ENCODE data around the gene GP5. TPM values are rescaled to one million over a fixed set of nuclear protein-coding genes. Genes with fewer than 3 reads are reported as not detected.

The GP5 gene
- total RNA-seq, 1 experiment from 2014 or later, result 0.05 TPM

- no TSS peak for BruUV-seq (replicated peaks)
- ChIA-PET CTCF (no interaction called here), POLR2A (no interaction called here)
- DNase-seq (ENCODE audit: low read depth, low spot score), result no peak
- intact Hi-C loops (cut with micrococcal nuclease; ENCODE audit: unreplicated experiment) (no loop called here), in situ Hi-C loops (cut with HindIII; ENCODE audit: low pct_unique_long_range_greater_than_20kb, low sequenced_read_pairs) (no loop called here)
- ATAC-seq, result no peak
- H3K27me3 ChIP-seq (ENCODE audit: control insufficient read depth, insufficient read depth, low read length), result no peaks in the 10 kb centered on the region
- 0 out of 2 replicates have a peak, but pooled peaks cover 6% of the 10 kb centered on the region for H3K4me1 ChIP-seq (ENCODE audit: control insufficient read depth, insufficient read depth, low read length)
- H3K36me3 ChIP-seq (ENCODE audit: control insufficient read depth, insufficient read depth, low read length), result no peaks in the 10 kb centered on the region
- TF ChIP-seq REST (IDR thresholded peaks at IDR 0.05; ENCODE audit: insufficient read depth in 1 of 2, low read depth in 2 of 2, low read length in 1 of 2), result no peak
- TF ChIP-seq SIN3A (IDR thresholded peaks at IDR 0.05; ENCODE audit: borderline replicate concordance, insufficient read depth, low read depth, low read length), result no peak
- TF ChIP-seq CTCF (IDR thresholded peaks at IDR 0.05), result no peak
- TF ChIP-seq POLR2AphosphoS5 (IDR thresholded peaks at IDR 0.05; ENCODE audit: low read depth, low read length), result no peak
- TF ChIP-seq TCF7L2 (IDR thresholded peaks at IDR 0.05; ENCODE audit: low read depth, low read length), result no peak
- no peak overlapping the region for H3K4me3 ChIP-seq (ENCODE audit: low read depth in 2 of 2, low read length in 2 of 2)
- H3K9me3 ChIP-seq (ENCODE audit: control insufficient read depth, insufficient read depth, low read depth, low read length), result no peaks in the 10 kb centered on the region
- H3K27ac ChIP-seq (ENCODE audit: low read length), result no peak overlapping the region
Observed at GRCh38 chr3:194382196-194382891, 16.7 kb downstream of the GP5 start.

- no peak for TF ChIP-seq TCF7L2 (IDR thresholded peaks at IDR 0.05; ENCODE audit: low read depth, low read length)
- no peak for TF ChIP-seq SIN3A (IDR thresholded peaks at IDR 0.05; ENCODE audit: borderline replicate concordance, insufficient read depth, low read depth, low read length)
- no peak for TF ChIP-seq REST (IDR thresholded peaks at IDR 0.05; ENCODE audit: insufficient read depth in 1 of 2, low read depth in 2 of 2, low read length in 1 of 2)
- no peak for TF ChIP-seq CTCF (IDR thresholded peaks at IDR 0.05)
- TF ChIP-seq POLR2AphosphoS5 (IDR thresholded peaks at IDR 0.05; ENCODE audit: low read depth, low read length), result no peak
- in situ Hi-C loops (cut with HindIII; ENCODE audit: low pct_unique_long_range_greater_than_20kb, low sequenced_read_pairs), result no loop called here
- intact Hi-C loops (cut with micrococcal nuclease; ENCODE audit: unreplicated experiment), result no loop called here
- 0 out of 2 replicates have a peak, but pooled peaks cover 2% of the 10 kb centered on the region for H3K4me1 ChIP-seq (ENCODE audit: control insufficient read depth, insufficient read depth, low read length)
- no peak overlapping the region for H3K4me3 ChIP-seq (ENCODE audit: low read depth in 2 of 2, low read length in 2 of 2)
- POLR2A ChIA-PET, result interaction anchor here (0.7 kb wide), 1 partner anchor 797 kb away, joined by 3 read pairs; no protein-coding TSS in a partner anchor
- H3K27me3 ChIP-seq (ENCODE audit: control insufficient read depth, insufficient read depth, low read length), result no peaks in the 10 kb centered on the region
- no peaks in the 10 kb centered on the region for H3K36me3 ChIP-seq (ENCODE audit: control insufficient read depth, insufficient read depth, low read length)
- no peak overlapping the region for H3K27ac ChIP-seq (ENCODE audit: low read length)
- H3K9me3 ChIP-seq (ENCODE audit: control insufficient read depth, insufficient read depth, low read depth, low read length), result no peaks in the 10 kb centered on the region
- no peak for DNase-seq (ENCODE audit: low read depth, low spot score)
- peak; percentile 29; the same call in 1 of the 2 replicates for ATAC-seq
- no TSS peak for BruUV-seq (replicated peaks)
- CTCF ChIA-PET, result no interaction called here
Observed at GRCh38 chr3:194381460-194381875, 17.6 kb downstream of the GP5 start.
